NCI-H2107 treated with DMSO at 0.1 percent for 48 hours (cell line): ENCODE results near the gene GPC3.
"Not testable (repeated sequence)": the region's sequence is repeated elsewhere in the genome, so short reads cannot be mapped to it uniquely, and the experiment has no call there.

Source experiments
- DNase-seq: peaks from one replicate; lab custom pipeline; 2025; ENCODE audit not compliant: unreplicated experiment; lab: John Stamatoyannopoulos, UW

The GPC3 gene

GRCh38 chrX:133655275-133656265 is 329.8 kb downstream of the GPC3 start:
- DNase-seq: no peak

- no peak for DNase-seq
Observed at GRCh38 chrX:133654811-133655210, 330.6 kb downstream of the GPC3 start.

- DNase-seq: no peak
Observed at GRCh38 chrX:133653358-133653757, 332.0 kb downstream of the GPC3 start.

GRCh38 chrX:133652185-133652584 is 333.2 kb downstream of the GPC3 start:
- DNase-seq: no peak

- no peak for DNase-seq
Observed at GRCh38 chrX:133650239-133650638, 335.2 kb downstream of the GPC3 start.

GRCh38 chrX:133649651-133650050 is 335.7 kb downstream of the GPC3 start:
- DNase-seq: no peak

- no peak for DNase-seq
Observed at GRCh38 chrX:133648594-133648993, 336.8 kb downstream of the GPC3 start.

- DNase-seq: no peak
Observed at GRCh38 chrX:133646719-133647116, 338.7 kb downstream of the GPC3 start.

GRCh38 chrX:133645977-133646718 is 339.2 kb downstream of the GPC3 start:
- no peak for DNase-seq

GRCh38 chrX:133645256-133645655 is 340.1 kb downstream of the GPC3 start:
- no peak for DNase-seq

- no peak for DNase-seq
Observed at GRCh38 chrX:133640161-133641015, 345.0 kb downstream of the GPC3 start.

- no peak for DNase-seq
Observed at GRCh38 chrX:133639726-133640125, 345.7 kb downstream of the GPC3 start.

GRCh38 chrX:133638285-133638684 is 347.1 kb downstream of the GPC3 start:
- DNase-seq: peak; percentile 17

GRCh38 chrX:133637765-133638164 is 347.6 kb downstream of the GPC3 start:
- DNase-seq: no peak

GRCh38 chrX:133636009-133636408 is 349.4 kb downstream of the GPC3 start:
- no peak for DNase-seq

GRCh38 chrX:133634416-133634815 is 351.0 kb downstream of the GPC3 start:
- DNase-seq: no peak

GRCh38 chrX:133633950-133634349 is 351.4 kb downstream of the GPC3 start:
- DNase-seq: no peak

- DNase-seq: no peak
Observed at GRCh38 chrX:133633162-133633561, 352.2 kb downstream of the GPC3 start.

- DNase-seq: no peak
Observed at GRCh38 chrX:133630362-133630761, 355.0 kb downstream of the GPC3 start.

GRCh38 chrX:133627673-133628072 is 357.7 kb downstream of the GPC3 start:
- no peak for DNase-seq

GRCh38 chrX:133621384-133621783 is 364.0 kb downstream of the GPC3 start:
- DNase-seq: not testable (repeated sequence)
